ENCODE data around the gene BAZ1A. TPM values are rescaled to one million over a fixed set of nuclear protein-coding genes. Genes with fewer than 3 reads are reported as not detected.

The BAZ1A gene
- total and polyA plus RNA-seq, 2 of the 8 experiments (the other 6 are each of a cell fraction or from before 2014, with no cell fraction given), result 8.0 to 23.1 TPM

GRCh38 chr14:34750670-34751069 is 124.5 kb downstream of the BAZ1A start:
- no peak for FAIRE-seq
- TF ChIP-seq KDM4A (IDR thresholded peaks at IDR 0.05; ENCODE audit: low read depth, low read length, severe bottlenecking) (no peak), CHD7 (IDR thresholded peaks at IDR 0.05; ENCODE audit: insufficient replicate concordance, low read length) (no peak)

More at GRCh38 chr14:34750670-34751069, 124.5 kb downstream of the BAZ1A start:
- no peak for DNase-seq (ENCODE audit: low read depth in 1 of 2, low spot score in 2 of 2)
- H3K9me3 ChIP-seq (ENCODE audit: insufficient read depth in 2 of 2, low read depth in 1 of 2, low read length in 1 of 2), result no peaks in the 10 kb centered on the region
- no peak overlapping the region for H3K27ac ChIP-seq (ENCODE audit: low read depth, low read length)
- H3K36me3 ChIP-seq (ENCODE audit: control insufficient read depth in 2 of 4, insufficient read depth in 4 of 4, low read length in 3 of 4), result no peaks in the 10 kb centered on the region; a peak in 1 of 8 replicates
- no peak overlapping the region for H2BK15ac ChIP-seq (ENCODE audit: low read length)
- H2AK5ac ChIP-seq (ENCODE audit: low read depth, low read length), result no peak overlapping the region
- H2AFZ ChIP-seq (ENCODE audit: low read length), result no peak overlapping the region
- ChIA-PET CTCF (ENCODE audit: partially characterized antibody) (no interaction called here), POLR2A (ENCODE audit: partially characterized antibody) (no interaction called here)
- no peak overlapping the region for H2BK120ac ChIP-seq (replicated peaks; ENCODE audit: low read depth, low read length)
- no peaks in the 10 kb centered on the region for H4K20me1 ChIP-seq (replicated peaks in 1 of 2; ENCODE audit: control insufficient read depth in 1 of 2, insufficient read depth in 2 of 2, low read length in 2 of 2)
- H3K79me1 ChIP-seq (ENCODE audit: low read depth, low read length), result no peaks in the 10 kb centered on the region
- H2BK12ac ChIP-seq (ENCODE audit: low read depth, low read length), result no peak overlapping the region
- H3K4me1 ChIP-seq (replicated peaks in 1 of 4; ENCODE audit: control insufficient read depth in 3 of 4, insufficient read depth in 4 of 4, low read length in 3 of 4), result no peaks in the 10 kb centered on the region
- no peaks in the 10 kb centered on the region for H3K27me3 ChIP-seq (replicated peaks in 1 of 4; ENCODE audit: control insufficient read depth in 3 of 4, extremely low read depth in 1 of 4, insufficient read depth in 3 of 4, low read length in 3 of 4)
- no peaks in the 10 kb centered on the region for H3K79me2 ChIP-seq (ENCODE audit: control insufficient read depth in 1 of 2, insufficient read depth in 2 of 2, low read length in 2 of 2)
- H4K5ac ChIP-seq (ENCODE audit: insufficient read length, low read depth, low read length), result no peak overlapping the region
- H3K4me2 ChIP-seq (ENCODE audit: insufficient read depth in 1 of 2, low read depth in 2 of 2, low read length in 2 of 2), result no peak overlapping the region
- no peak overlapping the region for H3K14ac ChIP-seq (ENCODE audit: insufficient read length)
- no peak overlapping the region for H4K91ac ChIP-seq (replicated peaks; ENCODE audit: insufficient read length, low read length)
- H3K18ac ChIP-seq (ENCODE audit: extremely low read depth, low read length), result no peak overlapping the region
- no peak overlapping the region for H4K8ac ChIP-seq (ENCODE audit: extremely low read depth, insufficient read depth, low read length)
- H2BK20ac ChIP-seq (ENCODE audit: low read length), result no peak overlapping the region
- H3K4me3 ChIP-seq (ENCODE audit: extremely low read depth in 1 of 4, insufficient read depth in 2 of 4, low read depth in 3 of 4, low read length in 4 of 4), result no peak overlapping the region
- H3K56ac ChIP-seq (replicated peaks; ENCODE audit: insufficient read length, low read depth, low read length), result no peak overlapping the region
- H3K23ac ChIP-seq (ENCODE audit: insufficient read length), result no peak overlapping the region
- no peak overlapping the region for H3K4ac ChIP-seq (replicated peaks; ENCODE audit: insufficient read length, low read depth, low read length)
- H3K23me2 ChIP-seq (ENCODE audit: low read depth, low read length), result no peaks in the 10 kb centered on the region
- H3K9ac ChIP-seq (replicated peaks in 1 of 4; ENCODE audit: extremely low read depth in 1 of 4, low read depth in 3 of 4, low read length in 3 of 4), result no peak overlapping the region
- H2BK5ac ChIP-seq (ENCODE audit: low read depth, low read length), result no peak overlapping the region
